Astrocyte (in vitro differentiated cells and primary cell): ENCODE data around the gene SLITRK6. TPM values are rescaled to one million over a fixed set of nuclear protein-coding genes. Genes with fewer than 3 reads are reported as not detected.
A peak's percentile ranks its signal among the peaks of the same experiment; 100 is the strongest.

Source experiments
- DNase-seq: peaks from one replicate; pipeline ENCODE4 v3.0.0-alpha.2; 2010; ENCODE audit warnings: low read depth
- FAIRE-seq: peaks from 2 replicates; lab custom pipeline; 2011; peaks lifted over from hg19 to GRCh38; lab: Jason Lieb, UNC
- H2AFZ ChIP-seq: 2 replicates; pipeline ENCODE4 v1.6.0; 2012; ENCODE audit warnings: low read depth, low read length, inconsistent platforms
- H3K27ac ChIP-seq: 2 replicates; pipeline ENCODE4 v1.5.1; 2011; ENCODE audit warnings: low read depth, low read length, inconsistent platforms
- H3K27me3 ChIP-seq: 2 replicates; pipeline ENCODE4 v1.6.0; 2011; ENCODE audit warnings: low read length, inconsistent platforms; ENCODE audit not compliant: insufficient read depth
- H3K36me3 ChIP-seq: 2 replicates; pipeline ENCODE4 v1.5.1; 2011; ENCODE audit warnings: low read length, inconsistent platforms; ENCODE audit not compliant: insufficient read depth
- H3K4me1 ChIP-seq: 2 replicates; pipeline ENCODE4 v1.5.1; 2011; ENCODE audit warnings: low read length, inconsistent platforms; ENCODE audit not compliant: insufficient read depth
- H3K4me2 ChIP-seq: 2 replicates; pipeline ENCODE4 v1.6.0; 2012; ENCODE audit warnings: low read length, inconsistent platforms
- H3K4me3 ChIP-seq: 2 replicates; pipeline ENCODE4 v1.5.1; 2011; ENCODE audit warnings: low read depth, mild to moderate bottlenecking, low read length, inconsistent platforms; ENCODE audit not compliant: insufficient read depth
- H3K79me2 ChIP-seq: 2 replicates; pipeline ENCODE4 v1.6.0; 2012; ENCODE audit warnings: mild to moderate bottlenecking, low read length, inconsistent platforms; ENCODE audit not compliant: insufficient read depth
- H3K9ac ChIP-seq: 2 replicates; pipeline ENCODE4 v1.6.0; 2012; ENCODE audit warnings: mild to moderate bottlenecking, low read length, inconsistent platforms
- H3K9me3 ChIP-seq: 2 replicates; pipeline ENCODE4 v1.5.1; 2012; ENCODE audit warnings: low read depth, mild to moderate bottlenecking, low read length, inconsistent platforms; ENCODE audit not compliant: insufficient read depth
- H4K20me1 ChIP-seq: 2 replicates; pipeline ENCODE4 v1.6.0; 2012; ENCODE audit warnings: low read length, inconsistent platforms; ENCODE audit not compliant: insufficient read depth
- H3K27ac Mint-ChIP-seq: one replicate; pipeline ENCODE4 v1.8.0; 2021; ENCODE audit warnings: mild to moderate bottlenecking, mixed read lengths; ENCODE audit not compliant: unreplicated experiment
- H3K27me3 Mint-ChIP-seq: one replicate; pipeline ENCODE4 v1.8.0; 2021; ENCODE audit warnings: low read depth, mixed read lengths; ENCODE audit not compliant: unreplicated experiment
- H3K36me3 Mint-ChIP-seq: one replicate; pipeline ENCODE4 v1.8.0; 2021; ENCODE audit warnings: low read depth, mixed read lengths; ENCODE audit not compliant: unreplicated experiment
- H3K4me1 Mint-ChIP-seq: one replicate; pipeline ENCODE4 v1.8.0; 2021; ENCODE audit warnings: low read depth, mixed read lengths; ENCODE audit not compliant: unreplicated experiment
- H3K4me3 Mint-ChIP-seq: one replicate; pipeline ENCODE4 v1.8.0; 2021; ENCODE audit warnings: mild to moderate bottlenecking, moderate library complexity, mixed read lengths; ENCODE audit not compliant: unreplicated experiment
- H3K9me3 Mint-ChIP-seq: one replicate; pipeline ENCODE4 v1.8.0; 2021; ENCODE audit warnings: mild to moderate bottlenecking, mixed read lengths; ENCODE audit not compliant: unreplicated experiment
- EZH2 ChIP-seq: IDR thresholded peaks from 2 replicates; pipeline ENCODE4 v1.6.1; 2012; ENCODE audit warnings: mild to moderate bottlenecking, low read length, inconsistent platforms; ENCODE audit not compliant: insufficient read depth
- total RNA-seq: library from RNA; stranded (reverse); gene quantifications from 2 replicates; pipeline ENCODE4 v1.2.1, GENCODE V29; 2021
- TF ChIP-seq, protein P1 (sequence below): IDR thresholded peaks from 2 replicates; pipeline ENCODE4 v1.5.1; 2011; ENCODE audit warnings: low read depth, mild to moderate bottlenecking, inconsistent platforms, low read length, moderate library complexity; ENCODE audit not compliant: insufficient read depth

The SLITRK6 gene
- total RNA-seq, 1 donor from 2014 or later, result 5.9 TPM

DNA sequence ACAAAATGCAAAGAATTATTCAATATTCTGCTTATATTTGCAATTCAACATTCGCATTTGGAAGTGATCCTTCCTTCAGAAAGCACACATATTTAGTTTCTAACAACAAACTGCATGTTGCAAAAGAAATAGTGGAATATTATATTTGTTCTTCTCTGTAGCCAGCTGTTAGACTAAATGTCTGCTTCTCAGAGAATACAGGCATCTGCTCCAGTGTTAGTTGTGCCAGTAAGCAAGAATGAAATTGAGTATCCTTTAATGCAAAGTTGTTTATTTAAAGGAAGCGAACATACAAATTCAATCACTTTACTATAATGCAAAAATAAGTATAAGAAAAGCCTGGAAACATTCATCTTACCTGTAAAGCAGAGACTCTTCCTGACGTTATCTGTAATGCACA, 663 bp downstream of the SLITRK6 start:
- no peak overlapping the region for H3K27ac Mint-ChIP-seq
- no peak for FAIRE-seq
- DNase-seq, result no peak
- no peaks in the 10 kb centered on the region for H3K27me3 Mint-ChIP-seq
- no peak overlapping the region for H3K9ac ChIP-seq
- H3K27me3 ChIP-seq, result no peaks in the 10 kb centered on the region
- peak overlapping the region; percentile 64 for H3K4me2 ChIP-seq
- H3K4me3 ChIP-seq, result no peak overlapping the region
- H4K20me1 ChIP-seq, result no peaks in the 10 kb centered on the region
- H3K4me3 Mint-ChIP-seq, result peak overlapping the region; percentile 77
- no peaks in the 10 kb centered on the region for H3K9me3 ChIP-seq
- H3K4me1 ChIP-seq, result no peaks in the 10 kb centered on the region
- TF ChIP-seq, protein P1, sequence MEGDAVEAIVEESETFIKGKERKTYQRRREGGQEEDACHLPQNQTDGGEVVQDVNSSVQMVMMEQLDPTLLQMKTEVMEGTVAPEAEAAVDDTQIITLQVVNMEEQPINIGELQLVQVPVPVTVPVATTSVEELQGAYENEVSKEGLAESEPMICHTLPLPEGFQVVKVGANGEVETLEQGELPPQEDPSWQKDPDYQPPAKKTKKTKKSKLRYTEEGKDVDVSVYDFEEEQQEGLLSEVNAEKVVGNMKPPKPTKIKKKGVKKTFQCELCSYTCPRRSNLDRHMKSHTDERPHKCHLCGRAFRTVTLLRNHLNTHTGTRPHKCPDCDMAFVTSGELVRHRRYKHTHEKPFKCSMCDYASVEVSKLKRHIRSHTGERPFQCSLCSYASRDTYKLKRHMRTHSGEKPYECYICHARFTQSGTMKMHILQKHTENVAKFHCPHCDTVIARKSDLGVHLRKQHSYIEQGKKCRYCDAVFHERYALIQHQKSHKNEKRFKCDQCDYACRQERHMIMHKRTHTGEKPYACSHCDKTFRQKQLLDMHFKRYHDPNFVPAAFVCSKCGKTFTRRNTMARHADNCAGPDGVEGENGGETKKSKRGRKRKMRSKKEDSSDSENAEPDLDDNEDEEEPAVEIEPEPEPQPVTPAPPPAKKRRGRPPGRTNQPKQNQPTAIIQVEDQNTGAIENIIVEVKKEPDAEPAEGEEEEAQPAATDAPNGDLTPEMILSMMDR, result no peak
- no peak for TF ChIP-seq EZH2
- peaks cover 7% of the 10 kb centered on the region for H3K4me1 Mint-ChIP-seq
- H2AFZ ChIP-seq, result no peak overlapping the region
- no peaks in the 10 kb centered on the region for H3K79me2 ChIP-seq
- H3K27ac ChIP-seq, result no peak overlapping the region
- no peaks in the 10 kb centered on the region for H3K36me3 ChIP-seq
- peaks cover 4% of the 10 kb centered on the region for H3K9me3 Mint-ChIP-seq
- H3K36me3 Mint-ChIP-seq, result peaks cover 3% of the 10 kb centered on the region

DNA sequence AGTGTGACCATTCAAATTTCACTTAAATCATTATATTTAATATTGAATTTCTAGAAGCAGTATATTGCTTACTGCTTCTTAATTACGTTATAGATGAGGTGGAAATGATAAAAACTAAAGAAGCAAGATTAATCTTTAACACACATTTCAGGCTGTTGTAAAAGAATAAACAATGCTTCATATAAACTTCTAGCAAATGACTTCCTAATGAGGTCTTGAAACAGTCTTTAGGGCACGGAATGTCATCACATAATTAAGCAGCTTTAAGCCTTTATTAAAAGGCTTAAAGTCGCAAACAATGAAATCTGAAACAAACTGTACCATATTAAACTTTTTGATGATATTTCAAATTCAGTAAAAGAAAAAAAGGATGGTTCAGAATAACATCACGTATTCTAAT, 1.9 kb downstream of the SLITRK6 start:
- Histone ChIP-seq H2AFZ (no peak overlapping the region), H3K4me3 (no peak overlapping the region), H3K4me2 (no peak overlapping the region), H4K20me1 (no peaks in the 10 kb centered on the region), H3K4me1 (no peaks in the 10 kb centered on the region), H3K36me3 (no peaks in the 10 kb centered on the region), H3K27ac (no peak overlapping the region), H3K9me3 (no peaks in the 10 kb centered on the region), H3K27me3 (no peaks in the 10 kb centered on the region), H3K9ac (no peak overlapping the region), H3K79me2 (no peaks in the 10 kb centered on the region)
- no peak for FAIRE-seq
- Mint-ChIP-seq H3K4me1 (peaks cover 7% of the 10 kb centered on the region), H3K4me3 (peak overlapping the region; percentile 34), H3K36me3 (peaks cover 3% of the 10 kb centered on the region), H3K9me3 (peaks cover 4% of the 10 kb centered on the region), H3K27ac (no peak overlapping the region), H3K27me3 (no peaks in the 10 kb centered on the region)
- TF ChIP-seq, protein P1, result no peak
- no peak for TF ChIP-seq EZH2
- no peak for DNase-seq

DNA sequence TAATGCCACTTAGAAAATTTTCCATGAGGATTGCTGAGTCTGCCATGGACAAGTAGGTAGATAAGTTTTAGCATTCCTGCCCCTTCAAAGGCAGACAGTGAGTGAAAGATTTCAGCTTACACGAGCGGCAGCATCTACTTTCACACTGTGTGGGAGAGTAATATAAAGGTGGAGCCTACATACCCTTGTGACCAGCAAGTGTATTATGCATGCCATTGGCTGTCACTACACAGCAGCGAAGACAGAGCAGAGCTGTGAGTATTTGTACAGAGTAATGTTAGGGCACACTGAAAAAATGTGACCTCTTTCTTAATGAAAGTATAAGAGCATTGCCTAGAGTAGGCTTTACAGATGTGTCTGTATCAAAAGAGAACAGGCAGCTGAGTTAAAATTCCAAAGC, 14.0 kb downstream of the SLITRK6 start:
- no peak overlapping the region for H3K4me3 ChIP-seq
- H3K27ac ChIP-seq, result no peak overlapping the region
- H3K36me3 ChIP-seq, result no peaks in the 10 kb centered on the region
- no peak overlapping the region for H3K4me2 ChIP-seq
- H3K79me2 ChIP-seq, result no peaks in the 10 kb centered on the region
- no peaks in the 10 kb centered on the region for H3K4me1 ChIP-seq
- H3K36me3 Mint-ChIP-seq, result no peaks in the 10 kb centered on the region
- FAIRE-seq (no peak), DNase-seq (no peak)
- H3K9me3 Mint-ChIP-seq, result no peaks in the 10 kb centered on the region
- no peak overlapping the region for H2AFZ ChIP-seq
- no peak overlapping the region for H3K9ac ChIP-seq
- no peaks in the 10 kb centered on the region for H3K27me3 Mint-ChIP-seq
- H3K4me3 Mint-ChIP-seq, result no peak overlapping the region
- TF ChIP-seq, protein P1, result no peak
- no peak for TF ChIP-seq EZH2
- H3K27me3 ChIP-seq, result no peaks in the 10 kb centered on the region
- no peaks in the 10 kb centered on the region for H4K20me1 ChIP-seq
- no peaks in the 10 kb centered on the region for H3K9me3 ChIP-seq
- H3K4me1 Mint-ChIP-seq, result no peaks in the 10 kb centered on the region
- no peak overlapping the region for H3K27ac Mint-ChIP-seq
